CD4-positive, alpha-beta T cell treated with Interferon gamma for 1 hour (primary cell): ENCODE measurements around the gene FMN2.
"Not testable (repeated sequence)": the region's sequence is repeated elsewhere in the genome, so short reads cannot be mapped to it uniquely, and the experiment has no call there.

Experiments
- DNase-seq: peaks from one replicate; pipeline ENCODE4 v3.0.0-alpha.2; 2020

The FMN2 gene

GRCh38 chr1:240258910-240259309 is 167.2 kb downstream of the FMN2 start:
- DNase-seq = no peak

DNA sequence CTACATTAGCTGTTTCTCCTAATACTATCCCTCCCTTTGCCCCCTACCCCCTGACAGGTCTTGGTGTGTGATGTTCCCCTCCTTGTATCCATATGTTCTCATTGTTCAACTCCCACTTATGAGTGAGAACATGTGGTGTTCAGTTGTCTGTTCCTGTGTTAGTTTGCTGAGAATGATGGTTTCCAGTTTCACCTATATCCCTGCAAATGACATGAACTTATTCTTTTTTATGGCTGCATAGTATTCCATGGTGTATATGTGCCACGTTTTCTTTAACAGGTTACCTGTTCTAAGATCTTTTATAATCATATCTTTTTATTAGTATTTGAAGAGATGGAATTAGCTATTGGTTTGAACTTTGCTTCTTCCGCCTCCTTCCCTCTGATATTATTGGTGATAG is 172.8 kb downstream of the FMN2 start:
- not testable (repeated sequence) for DNase-seq

- DNase-seq = no peak
These were observed 179.4 kb downstream of the FMN2 start for GRCh38 chr1:240271081-240271480.

GRCh38 chr1:240274569-240274968 is 182.9 kb downstream of the FMN2 start:
- no peak for DNase-seq

DNA sequence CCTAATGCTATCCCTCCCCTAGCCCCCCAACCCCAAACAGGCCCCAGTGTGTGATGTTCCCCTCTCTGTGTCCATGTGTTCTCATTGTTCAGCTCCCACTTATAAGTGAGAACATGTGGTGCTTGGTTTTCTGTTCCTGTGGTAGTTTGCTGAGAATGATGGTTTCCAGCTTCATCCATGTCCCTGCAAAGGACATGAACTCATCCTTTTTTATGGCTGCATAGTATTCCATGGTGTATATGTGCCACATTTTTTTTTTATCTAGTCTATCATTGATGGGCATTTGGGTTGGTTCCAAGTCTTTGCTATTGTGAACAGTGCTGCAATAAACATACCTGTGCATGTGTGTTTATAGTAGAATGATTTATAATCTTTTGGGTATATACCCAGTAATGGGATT is 183.5 kb downstream of the FMN2 start:
- not testable (repeated sequence) for DNase-seq

DNA sequence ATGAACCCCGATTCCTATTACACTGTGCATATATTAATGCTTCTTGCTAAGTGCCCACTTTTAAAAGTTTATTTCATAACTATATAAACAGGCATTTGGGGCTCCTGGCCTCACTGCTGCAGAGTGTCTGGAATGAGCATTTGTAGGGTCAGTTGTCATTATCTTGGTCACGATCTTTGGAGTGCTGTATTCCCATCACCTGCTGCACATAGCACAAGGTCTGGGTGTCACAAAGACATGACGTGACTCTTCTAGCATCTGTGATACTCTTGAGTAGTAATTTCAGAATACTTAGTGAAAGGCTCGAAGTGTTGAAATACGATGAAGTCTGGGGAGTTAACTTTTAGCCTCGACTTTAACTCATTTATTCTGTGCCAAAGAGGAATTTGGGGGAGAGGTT is 186.4 kb downstream of the FMN2 start:
- DNase-seq = no peak

DNA sequence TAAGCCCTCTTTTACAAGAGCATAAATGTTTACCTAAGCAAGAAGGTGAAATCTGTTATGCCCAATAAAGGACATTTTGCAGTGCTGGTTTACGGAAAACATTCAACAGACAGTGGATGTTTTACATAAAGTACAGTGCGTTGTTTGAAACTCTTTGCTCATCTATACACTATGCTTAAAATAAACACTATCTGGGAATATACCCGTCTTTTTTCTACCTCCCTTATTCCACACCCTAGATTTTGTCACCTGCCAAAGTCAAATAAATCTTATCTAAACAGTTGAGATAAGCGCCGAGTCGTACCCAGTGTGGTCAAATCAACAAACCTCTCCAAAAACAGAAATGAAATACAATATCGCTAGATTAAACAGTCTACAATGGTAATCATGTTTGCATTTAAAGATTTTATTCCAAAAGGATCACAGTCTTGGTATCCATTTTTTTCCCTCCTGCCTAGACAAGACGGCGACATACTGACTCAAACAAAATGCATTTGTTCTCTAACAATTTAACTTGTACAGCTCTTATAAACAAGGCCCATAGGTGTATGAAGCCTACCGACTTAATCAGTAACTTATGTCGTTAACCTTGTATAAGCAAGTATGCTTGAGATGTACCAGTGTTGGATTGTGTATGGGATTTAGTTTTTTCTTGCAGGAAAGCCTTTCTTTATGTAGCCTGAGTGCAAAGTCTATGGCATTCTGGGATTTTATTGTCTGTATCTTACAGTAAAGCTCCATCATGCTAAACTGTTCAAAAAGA is 189.1 kb downstream of the FMN2 start:
- DNase-seq = no peak

- no peak for DNase-seq
These were observed 190.6 kb downstream of the FMN2 start for GRCh38 chr1:240282061-240282830.

DNA sequence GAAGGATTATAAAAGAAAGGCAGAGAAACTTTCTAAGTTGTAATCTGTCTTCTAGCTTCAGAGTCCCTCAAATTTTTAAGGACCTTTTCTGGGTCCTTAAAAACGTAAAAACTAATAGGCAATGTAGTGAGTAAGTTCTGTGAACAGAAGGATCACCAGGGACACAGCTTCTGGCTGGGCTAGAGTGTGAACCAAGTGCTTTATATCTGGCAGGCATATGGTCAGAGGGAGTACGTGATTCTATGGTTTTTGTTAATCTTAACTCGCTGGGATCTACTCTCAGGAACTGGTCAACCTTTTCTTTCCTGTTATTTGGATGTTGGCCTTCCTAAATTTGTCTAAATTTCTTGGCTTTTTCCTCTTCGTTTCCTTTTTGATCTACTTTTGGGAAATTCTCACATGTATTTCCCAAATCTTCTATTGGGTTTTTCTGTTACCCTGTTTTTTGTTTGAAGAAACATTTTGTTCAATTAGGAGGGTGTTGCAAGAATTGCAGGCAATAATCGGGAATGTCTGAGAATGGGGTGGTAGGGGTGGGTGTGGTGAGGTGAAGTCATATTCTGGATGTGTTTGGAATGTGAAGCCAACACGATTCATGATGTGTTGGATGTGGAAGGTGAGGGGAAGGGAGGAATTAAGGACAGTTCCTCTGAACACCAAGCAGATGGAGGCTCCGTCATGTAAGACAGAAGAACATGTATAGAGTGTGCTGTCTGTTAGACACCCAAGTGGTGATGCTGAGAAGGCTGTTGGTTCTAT is 193.2 kb downstream of the FMN2 start:
- no peak for DNase-seq

- DNase-seq = no peak
These were observed 193.9 kb downstream of the FMN2 start for GRCh38 chr1:240285540-240285939.

DNA sequence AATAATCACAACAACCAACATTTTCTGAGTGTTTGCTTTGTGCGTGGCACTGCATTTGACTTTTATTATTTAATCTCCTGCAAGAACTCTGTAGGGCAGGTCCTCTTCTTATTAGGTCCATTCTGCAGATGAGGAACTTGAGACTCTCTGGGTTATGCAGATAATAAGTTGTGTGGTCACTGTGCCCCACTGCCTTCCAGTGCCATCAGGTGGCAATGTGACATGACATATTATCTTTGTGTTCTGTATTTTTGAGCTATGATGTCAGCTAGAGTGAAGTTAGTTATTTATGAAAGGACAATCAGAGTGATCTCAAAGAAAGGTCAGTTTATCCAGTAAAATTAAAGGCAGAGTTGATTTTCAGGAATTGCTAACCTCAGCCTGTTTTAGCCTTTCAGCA is 196.0 kb downstream of the FMN2 start:
- no peak for DNase-seq

GRCh38 chr1:240293706-240294105 is 202.0 kb downstream of the FMN2 start:
- no peak for DNase-seq

GRCh38 chr1:240294566-240294965 is 202.9 kb downstream of the FMN2 start:
- no peak for DNase-seq

- no peak for DNase-seq
These were observed 204.1 kb downstream of the FMN2 start for GRCh38 chr1:240295811-240296210.

DNA sequence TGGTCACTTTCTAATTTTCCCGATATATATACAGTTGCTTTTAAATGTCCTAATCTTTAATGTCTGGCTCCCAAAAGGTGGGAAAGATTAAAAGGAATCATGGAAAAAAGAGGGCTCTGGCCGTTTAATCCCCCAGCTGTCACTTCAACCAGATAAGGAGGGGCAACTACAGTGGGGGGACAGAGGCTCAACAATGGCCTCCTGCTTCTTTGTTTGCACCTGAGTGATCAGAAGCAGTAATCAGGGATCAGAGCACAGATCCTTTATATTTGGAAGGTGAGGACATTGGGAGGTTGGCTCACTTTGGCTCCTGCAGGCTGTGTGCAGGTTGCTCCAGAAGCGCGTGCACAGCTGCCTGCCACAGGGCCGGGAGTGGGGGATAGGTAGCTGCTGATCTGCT is 212.8 kb downstream of the FMN2 start:
- DNase-seq = no peak

GRCh38 chr1:240306673-240307072 is 215.0 kb downstream of the FMN2 start:
- no peak for DNase-seq

GRCh38 chr1:240308096-240308495 is 216.4 kb downstream of the FMN2 start:
- DNase-seq = no peak

DNA sequence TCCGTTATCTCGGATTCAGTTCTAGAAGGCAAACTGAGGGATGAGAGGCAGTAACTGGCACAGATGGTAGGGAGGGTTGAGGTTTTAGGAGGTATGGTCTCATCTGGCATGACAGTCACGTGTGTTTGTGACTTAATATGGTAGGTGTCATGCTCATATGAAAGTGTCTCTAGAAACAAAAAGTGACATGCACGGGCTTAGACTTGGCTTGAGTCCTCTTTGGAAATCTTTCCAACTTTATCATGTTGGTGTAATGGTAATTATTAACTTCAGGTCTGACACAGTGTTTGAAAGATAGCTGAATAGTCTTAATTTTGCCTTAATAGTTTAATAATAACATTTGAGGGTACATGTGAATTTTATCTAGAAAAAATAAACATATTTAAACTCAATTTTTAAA is 218.1 kb downstream of the FMN2 start:
- no peak for DNase-seq

DNA sequence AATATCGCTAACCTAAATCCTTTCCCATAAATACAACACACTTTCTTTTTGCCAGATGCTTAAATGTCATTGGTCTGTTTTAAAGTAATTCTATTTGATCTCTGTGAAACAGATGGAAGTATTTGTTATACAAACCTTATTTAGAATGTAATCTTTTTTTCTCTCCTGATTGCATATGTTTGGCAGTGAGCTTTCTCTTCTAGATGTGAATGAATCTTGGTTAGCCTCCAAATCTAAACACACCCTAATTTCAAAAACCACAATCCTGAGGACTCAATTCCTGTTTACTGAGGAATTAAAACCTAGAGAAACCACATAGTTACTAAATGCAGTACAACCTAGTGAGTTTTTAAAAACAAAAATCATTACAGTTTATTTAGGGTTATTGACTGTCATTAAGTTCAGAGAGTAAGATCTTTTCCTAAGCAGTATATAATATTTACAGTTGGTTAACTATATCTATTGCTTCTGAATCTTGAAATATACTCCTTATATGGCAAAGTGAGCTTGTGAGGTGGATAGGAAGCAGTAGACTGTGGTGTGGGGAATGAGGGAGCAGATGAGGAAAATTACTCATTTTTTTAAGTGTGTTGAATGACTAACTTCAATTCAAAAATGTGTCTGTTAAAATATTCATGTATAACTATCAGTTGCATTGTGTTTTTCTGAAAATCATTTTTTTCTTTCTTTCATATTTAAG is 218.7 kb downstream of the FMN2 start:
- DNase-seq = no peak

DNA sequence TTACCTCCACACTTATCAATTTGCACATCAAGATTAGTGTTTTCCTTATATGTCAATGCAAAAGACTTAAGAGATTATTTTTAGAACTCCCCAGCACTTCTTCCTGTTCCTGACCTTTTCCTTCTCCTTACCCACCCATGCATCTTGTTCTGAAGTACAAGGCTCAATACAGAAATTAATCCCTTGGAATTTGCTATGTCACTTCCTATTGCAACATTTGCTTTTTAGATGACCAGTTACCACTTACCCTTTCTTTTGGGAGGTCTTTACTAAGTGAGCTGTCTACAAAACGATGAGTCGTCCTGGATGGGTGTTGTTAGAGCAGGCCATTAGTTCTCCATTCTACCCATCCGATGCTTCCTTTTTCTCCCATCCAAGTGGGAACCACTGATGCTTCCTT is 221.2 kb downstream of the FMN2 start:
- no peak for DNase-seq

- DNase-seq = no peak
These were observed 223.4 kb downstream of the FMN2 start for GRCh38 chr1:240314845-240315801.

DNA sequence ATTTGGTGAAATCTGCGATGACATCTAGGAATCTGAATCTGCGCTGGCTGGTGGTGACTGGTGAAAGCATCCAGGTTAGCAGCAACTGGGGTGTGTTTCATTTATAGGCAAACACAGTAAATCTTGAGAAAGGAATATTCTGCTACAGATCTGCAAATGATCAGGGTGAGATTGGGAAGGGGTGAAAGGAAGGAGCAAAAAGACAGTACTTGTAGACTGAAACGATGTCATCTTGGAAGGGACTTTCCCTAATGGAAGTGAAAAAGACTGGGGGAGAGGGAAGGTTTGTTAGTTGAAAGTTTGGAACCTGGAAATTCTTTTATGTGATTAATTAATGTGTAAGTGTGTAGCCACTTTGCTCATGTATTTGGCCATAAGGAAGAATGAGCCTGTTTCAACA is 228.3 kb downstream of the FMN2 start:
- no peak for DNase-seq
